LNCAP (cell line): ENCODE results near the gene C22orf31.

ENCODE experiments used
- CTCF ChIP-seq: fragments of 450-650 bp; IDR thresholded peaks from 2 replicates; pipeline ENCODE4 v1.5.1; 2017; ENCODE audit warnings: mild to moderate bottlenecking

Gene C22orf31

GRCh38 chr22:29060251-29060869 lies 1.3 kb downstream of the C22orf31 start:
- TF ChIP-seq CTCF: no peak

DNA sequence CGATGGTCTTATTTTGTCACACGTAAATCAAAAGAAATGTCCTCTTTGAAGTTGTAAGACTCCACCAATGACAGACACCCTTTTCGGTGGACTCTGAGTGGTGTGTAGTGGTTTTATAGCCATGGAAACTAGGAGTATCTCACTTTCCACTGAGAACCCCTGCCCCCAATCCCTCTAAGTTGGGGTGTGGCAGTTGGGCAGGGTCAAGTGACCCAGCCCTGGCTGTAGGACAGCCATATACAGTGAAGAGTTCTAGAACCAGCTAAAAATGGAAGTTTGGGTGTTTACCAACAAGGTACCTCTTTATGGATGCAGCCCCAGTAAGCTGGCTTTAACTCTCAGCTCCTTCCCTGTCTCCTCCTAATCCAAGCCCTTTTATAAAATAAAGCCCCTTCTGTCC lies 5.2 kb downstream of the C22orf31 start:
- TF ChIP-seq CTCF: no peak

GRCh38 chr22:29055192-29055830 lies 6.3 kb downstream of the C22orf31 start:
- TF ChIP-seq CTCF: no peak

- TF ChIP-seq CTCF: no peak
These were observed 7.3 kb downstream of the C22orf31 start for GRCh38 chr22:29054251-29054767.

GRCh38 chr22:29053048-29053702 lies 8.5 kb downstream of the C22orf31 start:
- TF ChIP-seq CTCF: no peak

GRCh38 chr22:29050457-29050856 lies 11.2 kb downstream of the C22orf31 start:
- TF ChIP-seq CTCF: no peak

GRCh38 chr22:29049655-29050263 lies 11.9 kb downstream of the C22orf31 start:
- TF ChIP-seq CTCF: no peak
